H1 (cell line): Measurements from ENCODE around the gene JOSD2. TPM values are rescaled to one million over a fixed set of nuclear protein-coding genes. Genes with fewer than 3 reads are reported as not detected.

Experiments used
- CTCF ChIA-PET: fragments of 300-600 bp; sonication (Branson Sonifier 250); formaldehyde crosslinking; loops from one replicate; lab custom pipeline; 2021; ENCODE audit not compliant: partially characterized antibody; lab: Charles Lee
- POLR2A ChIA-PET: fragments of 300-600 bp; sonication (Branson Sonifier 250); formaldehyde crosslinking; loops from one replicate; lab custom pipeline; 2021; ENCODE audit warnings: inconsistent platforms; ENCODE audit not compliant: partially characterized antibody; lab: Charles Lee
- DNase-seq, 2 experiments: peaks; one replicate each; pipeline versions ENCODE4 v3.0.0 to v3.0.0-alpha.2; 2010 to 2022; ENCODE audit warnings: low spot score in 2 of 2, low read depth in 1 of 2, mixed read lengths in 1 of 2
- FAIRE-seq: peaks from 2 replicates; lab custom pipeline; 2011; peaks lifted over from hg19 to GRCh38; lab: Jason Lieb, UNC
- H2AFZ ChIP-seq: 2 replicates; pipeline ENCODE4 v1.8.1; 2012; ENCODE audit warnings: low read length, inconsistent platforms
- H2AK5ac ChIP-seq: 2 replicates; pipeline ENCODE4 v1.6.1; 2013; ENCODE audit warnings: low read depth, low read length
- H2BK120ac ChIP-seq: replicated peaks from 2 replicates; pipeline ENCODE3; 2013; ENCODE audit warnings: low read depth, low read length, inconsistent platforms
- H2BK12ac ChIP-seq: 2 replicates; pipeline ENCODE4 v1.6.1; 2013; ENCODE audit warnings: low read depth, low read length
- H2BK15ac ChIP-seq: 2 replicates; pipeline ENCODE4 v1.6.1; 2013; ENCODE audit warnings: low read length
- H2BK20ac ChIP-seq: 2 replicates; pipeline ENCODE4 v1.6.1; 2013; ENCODE audit warnings: low read length
- H2BK5ac ChIP-seq: 2 replicates; pipeline ENCODE4 v1.6.1; 2013; ENCODE audit warnings: low read depth, low read length
- H3K14ac ChIP-seq: 2 replicates; pipeline ENCODE4 v1.6.1; 2013; ENCODE audit warnings: inconsistent platforms; ENCODE audit not compliant: insufficient read length
- H3K18ac ChIP-seq: 2 replicates; pipeline ENCODE4 v1.6.1; 2013; ENCODE audit warnings: low read length; ENCODE audit errors: extremely low read depth
- H3K23ac ChIP-seq: 2 replicates; pipeline ENCODE4 v1.6.1; 2013; ENCODE audit warnings: inconsistent platforms; ENCODE audit not compliant: insufficient read length
- H3K23me2 ChIP-seq: 2 replicates; pipeline ENCODE4 v1.6.1; 2013; ENCODE audit warnings: low read depth, low read length
- H3K27ac ChIP-seq: 2 replicates; pipeline ENCODE4 v1.6.1; 2011; ENCODE audit warnings: low read depth, low read length, inconsistent platforms
- H3K27me3 ChIP-seq, 4 experiments: replicated peaks in 1 of 4; 1 replicate in 1 of 4; 2 replicates in 3 of 4; pipeline versions ENCODE4 v1.6.1 to v1.8.1; 2011 to 2013; ENCODE audit warnings: low read length in 3 of 4, mild to moderate bottlenecking in 3 of 4, inconsistent platforms in 2 of 4, mixed read lengths in 2 of 4, moderate library complexity in 1 of 4; ENCODE audit not compliant: control insufficient read depth in 3 of 4, insufficient read depth in 3 of 4; ENCODE audit errors: extremely low read depth in 1 of 4
- H3K36me3 ChIP-seq, 4 experiments: 2 replicates each; pipeline versions ENCODE4 v1.6.1 to v1.8.1; 2011 to 2013; ENCODE audit warnings: mild to moderate bottlenecking in 4 of 4, low read length in 3 of 4, moderate library complexity in 2 of 4, control low read depth in 1 of 4, inconsistent platforms in 1 of 4; ENCODE audit not compliant: insufficient read depth in 4 of 4, control insufficient read depth in 2 of 4
- H3K4ac ChIP-seq: replicated peaks from 2 replicates; pipeline ENCODE3; 2013; ENCODE audit warnings: low read length, low read depth, mixed read lengths, inconsistent platforms; ENCODE audit not compliant: insufficient read length
- H3K4me1 ChIP-seq, 4 experiments: replicated peaks in 1 of 4; 1 replicate in 1 of 4; 2 replicates in 3 of 4; pipeline versions ENCODE4 v1.6.1 to v1.8.1; 2011 to 2013; ENCODE audit warnings: low read length in 3 of 4, inconsistent platforms in 2 of 4, mixed read lengths in 1 of 4; ENCODE audit not compliant: insufficient read depth in 4 of 4, control insufficient read depth in 3 of 4
- H3K4me2 ChIP-seq, 2 experiments: 2 replicates each; pipeline versions ENCODE4 v1.6.1 to v1.8.1; 2011 to 2013; ENCODE audit warnings: low read depth in 2 of 2, low read length in 2 of 2, control low read depth in 1 of 2, inconsistent platforms in 1 of 2, mild to moderate bottlenecking in 1 of 2; ENCODE audit not compliant: insufficient read depth in 1 of 2
- H3K4me3 ChIP-seq, 4 experiments: fragments of 200-600, 300-600 bp in 1 of 4; sonication (generic), shearing (Covaris generic), sonication (Bioruptor Twin) in 1 of 4; 2 replicates each; pipeline versions ENCODE4 v1.5.1 to v1.8.1; 2011 to 2016; ENCODE audit warnings: low read length in 4 of 4, low read depth in 3 of 4, control low read depth in 2 of 4, inconsistent platforms in 2 of 4, mild to moderate bottlenecking in 2 of 4, mixed read lengths in 1 of 4, moderate library complexity in 1 of 4; ENCODE audit not compliant: insufficient read depth in 2 of 4; ENCODE audit errors: extremely low read depth in 1 of 4
- H3K56ac ChIP-seq: replicated peaks from 2 replicates; pipeline ENCODE3; 2013; ENCODE audit warnings: low read depth, mild to moderate bottlenecking, mixed read lengths, low read length, inconsistent platforms; ENCODE audit not compliant: insufficient read length
- H3K79me1 ChIP-seq: 2 replicates; pipeline ENCODE4 v1.6.1; 2013; ENCODE audit warnings: low read depth, low read length, control low read depth
- H3K79me2 ChIP-seq, 2 experiments: 2 replicates each; pipeline versions ENCODE4 v1.6.1 to v1.8.1; 2012 to 2013; ENCODE audit warnings: low read length in 2 of 2, mild to moderate bottlenecking in 2 of 2, inconsistent platforms in 1 of 2; ENCODE audit not compliant: insufficient read depth in 2 of 2, control insufficient read depth in 1 of 2
- H3K9ac ChIP-seq, 4 experiments: replicated peaks in 1 of 4; 1 replicate in 1 of 4; 2 replicates in 3 of 4; pipeline versions ENCODE4 v1.6.1 to v1.8.1; 2011 to 2013; ENCODE audit warnings: low read depth in 3 of 4, low read length in 3 of 4, control low read depth in 2 of 4, mild to moderate bottlenecking in 2 of 4, moderate library complexity in 2 of 4, inconsistent platforms in 1 of 4; ENCODE audit errors: extremely low read depth in 1 of 4
- H3K9me3 ChIP-seq, 2 experiments: 2 replicates each; pipeline versions ENCODE4 v1.6.1 to v1.8.1; 2012 to 2013; ENCODE audit warnings: mild to moderate bottlenecking in 2 of 2, moderate library complexity in 2 of 2, control low read depth in 1 of 2, inconsistent platforms in 1 of 2, low read depth in 1 of 2, low read length in 1 of 2, mixed read lengths in 1 of 2; ENCODE audit not compliant: insufficient read depth in 2 of 2
- H4K20me1 ChIP-seq, 2 experiments: replicated peaks in 1 of 2; 2 replicates each; pipeline versions ENCODE3 to v1.8.1; 2011 to 2013; ENCODE audit warnings: inconsistent platforms in 2 of 2, low read length in 2 of 2, mild to moderate bottlenecking in 1 of 2; ENCODE audit not compliant: insufficient read depth in 2 of 2, control insufficient read depth in 1 of 2
- H4K5ac ChIP-seq: 2 replicates; pipeline ENCODE4 v1.6.1; 2013; ENCODE audit warnings: low read length, low read depth, mixed read lengths, inconsistent platforms; ENCODE audit not compliant: insufficient read length
- H4K8ac ChIP-seq: 2 replicates; pipeline ENCODE4 v1.8.0; 2013; ENCODE audit warnings: mild to moderate bottlenecking, moderate library complexity, low read length, inconsistent platforms; ENCODE audit not compliant: insufficient read depth; ENCODE audit errors: extremely low read depth
- H4K91ac ChIP-seq: replicated peaks from 2 replicates; pipeline ENCODE3; 2013; ENCODE audit warnings: low read length, mixed read lengths, inconsistent platforms; ENCODE audit not compliant: insufficient read length
- EZH2 ChIP-seq: fragments of 200-600 bp; sonication (generic); IDR thresholded peaks from 2 replicates; pipeline ENCODE4 v1.7.1; 2012; ENCODE audit warnings: low read depth, mild to moderate bottlenecking, moderate library complexity, low read length, inconsistent platforms; ENCODE audit not compliant: severe bottlenecking
- POLR2AphosphoS5 ChIP-seq: IDR thresholded peaks from 2 replicates; pipeline ENCODE4 v1.6.1; 2011; ENCODE audit warnings: low read depth, low read length
- SIRT6 ChIP-seq: IDR thresholded peaks from one replicate; pipeline ENCODE4 v1.7.1; 2012; ENCODE audit warnings: low read length, inconsistent platforms
- SP2 ChIP-seq: IDR thresholded peaks from 2 replicates; pipeline ENCODE4 v1.6.1; 2012; ENCODE audit warnings: mild to moderate bottlenecking, low read length, inconsistent platforms
- ZNF274 ChIP-seq: IDR thresholded peaks from 2 replicates; pipeline ENCODE4 v1.7.0; 2012; ENCODE audit warnings: low read length, borderline replicate concordance; ENCODE audit errors: extremely low read depth
- WGBS, 2 experiments: shearing (Covaris generic) in 1 of 2; methylation state at CpG; one replicate each; pipeline versions ENCODE4 v1.1.6 to v1.1.7; 2013 to 2015; ENCODE audit warnings: low lambda C conversion rate in 2 of 2, mixed read lengths in 2 of 2, inconsistent platforms in 1 of 2, low coverage in 1 of 2, missing lambda C conversion rate in 1 of 2; ENCODE audit not compliant: insufficient replicate concordance in 2 of 2, insufficient coverage in 1 of 2, insufficient read length in 1 of 2; ENCODE audit errors: extremely low coverage in 1 of 2, missing lambda C conversion rate in 1 of 2; 5-methylcytosine and 5-hydroxymethylcytosine counted together
- polyA plus RNA-seq, 7 experiments: library from polyadenylated mRNA; depleted of rRNA in 3 of 7; stranded (reverse) in 5 of 7; unstranded in 2 of 7; fragments of >200 nt in 5 of 7; fragments of 200-250 nt in 2 of 7; gene quantifications; 1 replicate in 5 of 7; 2 replicates in 1 of 7; 4 replicates in 1 of 7; pipeline versions ENCODE4 v1.2.1 to v1.2.3, GENCODE V29; 2011 to 2013; ENCODE audit warnings: missing spikeins in 2 of 7, mixed read lengths in 2 of 7
- total RNA-seq: library from RNA; stranded (reverse); fragmentation: NEBNext Ultra II Directional; extraction: Animal tissue kit (Norgen Biotek cat#: 25700); gene quantifications from 2 replicates; pipeline ENCODE4 v1.2.1, GENCODE V29; 2021

Gene JOSD2
- total and polyA plus RNA-seq, 2 of the 8 experiments (the other 6 are each of a cell fraction or from before 2014, with no cell fraction given) = 1.9 to 6.6 TPM

DNA sequence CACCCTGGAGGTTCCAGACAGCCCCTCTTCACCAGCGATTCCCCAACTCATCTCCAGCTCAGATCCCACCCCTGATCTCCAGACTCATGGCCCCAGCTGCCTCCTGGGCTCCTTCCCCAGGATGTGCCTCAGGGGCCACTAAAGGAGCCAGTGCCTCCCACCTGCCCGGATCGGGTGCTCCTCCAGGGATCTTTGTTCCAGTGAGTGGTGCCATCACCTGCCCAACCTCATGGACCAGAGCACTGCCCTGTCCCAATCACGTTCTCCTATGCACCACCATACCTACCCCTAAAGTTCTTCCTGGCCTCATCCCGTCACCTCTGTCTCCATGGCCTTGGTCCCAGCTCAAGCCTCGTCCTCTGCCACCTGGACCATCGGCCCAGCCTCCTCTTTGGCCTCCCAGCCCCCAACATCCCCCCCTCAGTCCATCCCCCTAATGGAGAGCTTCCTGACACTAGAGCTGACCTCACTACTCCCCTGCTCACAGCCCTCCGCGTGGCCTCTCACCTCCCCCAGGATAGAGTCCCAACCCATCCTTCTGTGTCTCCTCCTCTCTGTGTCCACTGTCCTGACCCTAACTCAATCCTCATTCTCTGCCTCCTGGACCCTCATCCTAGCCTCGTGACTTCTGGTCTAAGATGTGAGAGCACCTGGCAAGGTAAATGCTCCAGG, 25.6 kb downstream of the JOSD2 start:
- ChIA-PET CTCF (interaction anchor here (1.0 to 4.6 kb wide), 5 partner anchors 19 to 51 kb away, joined by 5 to 26 read pairs (median 7); no protein-coding TSS in a partner anchor), POLR2A (interaction anchor here (0.6 to 1.7 kb wide), 6 partner anchors 9 to 122 kb away, joined by 3 to 6 read pairs (median 3); partner anchors contain the start of genes EMC10 and GARIN5A)
- Histone ChIP-seq H3K79me1 (no peaks in the 10 kb centered on the region), H3K4me1 (peaks cover 0 to 10% (median 4%) of the 10 kb centered on the region in 4 experiments; a peak in 3 of 7 replicates), H3K36me3 (peaks cover 0 to 30% (median 7%) of the 10 kb centered on the region in 4 experiments; a peak in 6 of 8 replicates), H3K79me2 (no peaks in the 10 kb centered on the region), H3K9ac (no peak overlapping the region), H2BK20ac (no peak overlapping the region), H3K4me3 (no peak overlapping the region), H4K8ac (no peak overlapping the region), H3K4me2 (no peak overlapping the region), H2AFZ (no peak overlapping the region), H2BK120ac (no peak overlapping the region), H3K18ac (no peak overlapping the region), H4K91ac (no peak overlapping the region), H2AK5ac (no peak overlapping the region), H2BK15ac (no peak overlapping the region), H3K9me3 (peaks cover 20 to 23% of the 10 kb centered on the region in 2 experiments), H2BK5ac (no peak overlapping the region), H3K23ac (no peak overlapping the region), H3K27ac (no peak overlapping the region), H3K14ac (no peak overlapping the region), H3K27me3 (peaks cover 0 to 35% (median 19%) of the 10 kb centered on the region in 4 experiments; a peak in 6 of 7 replicates), H2BK12ac (no peak overlapping the region), H4K5ac (no peak overlapping the region), H4K20me1 (peaks cover 0 to 1% of the 10 kb centered on the region in 2 experiments), H3K23me2 (no peaks in the 10 kb centered on the region), H3K56ac (no peak overlapping the region), H3K4ac (no peak overlapping the region)
- 79% methylated on average over 8 of the region's 10 CpGs; no CpG with 5 or more reads in 1 of the 2 experiments for WGBS, 2 experiments
- DNase-seq (no peak), FAIRE-seq (no peak)
- TF ChIP-seq SIRT6 = no peak
- TF ChIP-seq SP2 = no peak
- no peak for TF ChIP-seq ZNF274
- TF ChIP-seq EZH2 = no peak
- no peak for TF ChIP-seq POLR2AphosphoS5
